ENCODE data around the gene DNAAF9. TPM values are rescaled to one million over a fixed set of nuclear protein-coding genes. Genes with fewer than 3 reads are reported as not detected.
A peak's percentile ranks its signal among the peaks of the same experiment; 100 is the strongest.

Gene DNAAF9
- total RNA-seq, 4 donors from 2014 or later, result 28.8 to 35.3 (median 32.0) TPM

DNA sequence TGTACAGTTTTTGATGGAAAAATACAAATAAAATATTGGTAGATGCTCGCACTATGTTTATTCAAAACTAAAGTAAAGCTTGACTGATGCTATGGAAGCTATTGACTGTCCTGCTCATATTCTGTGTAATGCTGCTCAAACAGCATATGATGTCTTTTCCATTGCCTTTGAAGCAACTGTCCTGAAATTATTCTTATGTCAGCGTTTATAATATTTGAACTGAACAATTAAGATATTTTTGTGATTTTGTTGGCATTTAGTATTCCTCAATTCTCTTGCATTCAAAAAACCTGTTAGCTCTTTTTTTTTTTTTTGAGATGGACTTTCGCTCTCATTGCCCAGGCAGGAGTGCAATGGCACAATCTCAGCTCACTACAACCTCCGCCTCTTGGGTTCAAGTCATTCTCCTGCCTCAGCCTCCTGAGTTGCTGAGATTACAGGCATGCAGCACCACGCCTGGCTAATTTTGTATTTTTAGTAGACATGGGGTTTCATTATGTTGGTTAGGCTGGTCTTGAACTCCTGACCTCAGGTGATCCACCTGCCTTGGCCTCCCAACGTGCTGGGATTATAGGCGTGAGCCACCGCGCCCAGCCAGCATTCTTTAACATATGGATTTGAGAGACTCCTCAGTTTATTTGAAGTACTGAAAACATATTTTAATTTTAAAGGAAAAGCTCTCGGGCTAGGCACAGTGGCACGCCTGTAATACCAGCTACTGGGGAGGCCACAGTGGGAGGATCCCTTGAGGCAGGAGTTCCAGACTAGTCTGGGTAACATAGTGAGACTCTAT lies 5.3 kb upstream of the DNAAF9 start:
- TF ChIP-seq EP300 (IDR thresholded peaks at IDR 0.05), result no peak
- TF ChIP-seq CTCF (IDR thresholded peaks at IDR 0.05), result no peak
- no peak for TF ChIP-seq POLR2A (IDR thresholded peaks at IDR 0.05)
- 89 to 92% methylated on average over 11 of the region's 11 CpGs for WGBS, 2 donors

GRCh38 chr20:3410464-3410863 lies 3.0 kb upstream of the DNAAF9 start:
- WGBS, 2 donors, result 91 to 96% methylated on average over 2 of the region's 2 CpGs
- H3K4me1 ChIP-seq, result peaks cover 0 to 20% (median 5%) of the 10 kb centered on the region in 4 donors
- H3K36me3 ChIP-seq, result no peaks in the 10 kb centered on the region
- H3K9me3 ChIP-seq, result no peaks in the 10 kb centered on the region
- no peak for DNase-seq (ENCODE audit: low spot score in 2 of 2)
- TF ChIP-seq EP300 (IDR thresholded peaks at IDR 0.05), result no peak
- H3K4me3 ChIP-seq, result no peak overlapping the region
- no peak overlapping the region for H3K27ac ChIP-seq
- no peaks in the 10 kb centered on the region for H3K27me3 ChIP-seq

More for the DNA sequence above, 5.3 kb upstream of the DNAAF9 start:
- H3K27me3 ChIP-seq, result no peaks in the 10 kb centered on the region
- H3K9me3 ChIP-seq, result no peaks in the 10 kb centered on the region
- no peaks in the 10 kb centered on the region for H3K36me3 ChIP-seq
- peaks cover 0 to 8% (median 5%) of the 10 kb centered on the region in 4 donors for H3K4me1 ChIP-seq
- H3K4me3 ChIP-seq, result no peak overlapping the region
- no peak overlapping the region for H3K27ac ChIP-seq
- no peak for DNase-seq (ENCODE audit: low spot score in 2 of 2)

- WGBS, 2 donors, result 96 to 97% methylated on average over 10 of the region's 10 CpGs
- H3K4me3 ChIP-seq, result peak overlapping the region in 1 of 4 donors; percentile 98
Observed at GRCh38 chr20:3409417-3409816, 1.9 kb upstream of the DNAAF9 start.

DNA sequence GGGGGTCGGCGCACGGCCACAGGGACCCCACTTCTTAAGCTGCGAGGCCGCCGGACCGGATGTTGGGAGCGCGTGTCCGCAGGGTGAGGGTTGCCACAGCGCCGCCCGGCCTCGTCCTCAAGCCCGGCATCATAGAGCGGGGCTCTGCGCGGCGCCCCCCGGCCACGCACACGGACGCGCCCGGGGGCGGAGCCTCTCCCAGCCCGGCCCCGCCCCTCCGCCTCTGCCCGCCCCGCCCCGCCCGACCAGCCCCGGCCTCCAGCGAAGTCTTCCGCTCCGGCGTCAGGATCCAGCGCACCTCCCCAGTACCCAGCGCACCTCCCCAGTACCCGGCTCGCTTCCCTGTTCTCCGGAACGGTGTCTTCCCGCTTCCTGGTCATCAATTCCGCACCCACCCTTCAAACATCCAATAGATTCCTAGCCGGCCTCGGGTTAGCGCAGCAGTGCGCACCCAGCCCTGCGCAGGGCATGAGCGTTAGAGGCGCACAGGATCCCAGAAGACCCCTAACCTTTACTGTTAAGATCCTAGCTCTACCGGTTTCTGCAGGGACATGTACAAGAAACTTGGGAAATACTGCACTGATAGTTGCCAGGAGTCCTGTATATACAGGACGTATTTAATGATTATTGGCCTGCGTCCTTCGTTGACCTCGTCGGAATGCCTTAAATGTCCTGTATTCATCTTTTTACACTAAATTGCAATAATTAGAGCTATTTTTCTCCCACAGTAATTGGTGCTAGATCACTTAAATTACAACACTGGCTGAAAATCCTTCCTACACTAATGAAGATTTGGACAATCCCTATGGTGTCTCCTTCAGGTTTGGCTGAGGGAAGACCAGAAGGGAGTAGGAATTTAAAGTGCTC lies 535 bp upstream of the DNAAF9 start:
- Histone ChIP-seq H3K4me1 (peaks cover 0 to 32% (median 5%) of the 10 kb centered on the region in 4 donors), H3K27ac (peak overlapping the region; percentile 83 to 97 (median 92)), H3K36me3 (no peaks in the 10 kb centered on the region), H3K27me3 (no peaks in the 10 kb centered on the region), H3K4me3 (peak overlapping the region; percentile 49 to 98 (median 78)), H3K9me3 (no peaks in the 10 kb centered on the region)
- 0 to 1% methylated on average over 24 to 35 of the region's 59 CpGs for WGBS, 2 donors
- TF ChIP-seq POLR2A (IDR thresholded peaks at IDR 0.05), result peak in 1 of 2 donors; percentile 42
- TF ChIP-seq CTCF (IDR thresholded peaks at IDR 0.05), result no peak
- peak in 1 of 2 donors; percentile 52 for TF ChIP-seq EP300 (IDR thresholded peaks at IDR 0.05)
- DNase-seq (ENCODE audit: low spot score in 2 of 2), result peak; percentile 52 to 57

More at GRCh38 chr20:3409417-3409816, 1.9 kb upstream of the DNAAF9 start:
- Histone ChIP-seq H3K4me1 (peaks cover 0 to 31% (median 5%) of the 10 kb centered on the region in 4 donors), H3K27me3 (no peaks in the 10 kb centered on the region), H3K9me3 (no peaks in the 10 kb centered on the region), H3K27ac (peak overlapping the region in 2 of 4 donors; percentile 88 to 97), H3K36me3 (no peaks in the 10 kb centered on the region)
- TF ChIP-seq CTCF (IDR thresholded peaks at IDR 0.05) (no peak), EP300 (IDR thresholded peaks at IDR 0.05) (no peak), POLR2A (IDR thresholded peaks at IDR 0.05) (no peak)
- no peak for DNase-seq (ENCODE audit: low spot score in 2 of 2)

- Histone ChIP-seq H3K4me3 (peak overlapping the region; percentile 49 to 98 (median 78)), H3K27ac (peak overlapping the region; percentile 83 to 97 (median 92)), H3K27me3 (no peaks in the 10 kb centered on the region), H3K4me1 (peaks cover 0 to 35% (median 5%) of the 10 kb centered on the region in 4 donors), H3K9me3 (no peaks in the 10 kb centered on the region), H3K36me3 (no peaks in the 10 kb centered on the region)
- DNase-seq (ENCODE audit: low spot score in 2 of 2), result no peak
- TF ChIP-seq POLR2A (IDR thresholded peaks at IDR 0.05), result no peak
- WGBS, 2 donors, result 2% methylated on average over 27 of the region's 27 CpGs
Observed at GRCh38 chr20:3406481-3407039, 909 bp downstream of the DNAAF9 start.
